Iris pigment epithelial cell (primary cell): ENCODE results near the gene LTO1.

ENCODE experiments used
- DNase-seq: peaks from one replicate; pipeline ENCODE4 v3.0.0-alpha.2; 2011; ENCODE audit warnings: low read depth

Gene LTO1

GRCh38 chr11:69674886-69675714 is at the start of gene LTO1:
TSS of gene LTO1 (minus strand) at chr11:69675353. CDS start at chr11:69675239, 114 bp downstream.
- peak; percentile 95 for DNase-seq

GRCh38 chr11:69721745-69722144 is 46.6 kb upstream of the LTO1 start:
- DNase-seq: no peak

GRCh38 chr11:69721106-69721505 is 46.0 kb upstream of the LTO1 start:
- no peak for DNase-seq

- no peak for DNase-seq
Measured at GRCh38 chr11:69718912-69719311, 43.8 kb upstream of the LTO1 start.

- peak; percentile 31 for DNase-seq
Measured at GRCh38 chr11:69718147-69718546, 43.0 kb upstream of the LTO1 start.

- no peak for DNase-seq
Measured at GRCh38 chr11:69716891-69717747, 42.0 kb upstream of the LTO1 start.

- DNase-seq: no peak
Measured at GRCh38 chr11:69716099-69716498, 40.9 kb upstream of the LTO1 start.

- no peak for DNase-seq
Measured at GRCh38 chr11:69715446-69715845, 40.3 kb upstream of the LTO1 start.

GRCh38 chr11:69711822-69712801 is 37.0 kb upstream of the LTO1 start:
- no peak for DNase-seq

GRCh38 chr11:69708736-69709401 is 33.7 kb upstream of the LTO1 start:
- DNase-seq: no peak

- DNase-seq: no peak
Measured at GRCh38 chr11:69707176-69707575, 32.0 kb upstream of the LTO1 start.

GRCh38 chr11:69705901-69706787 is 31.0 kb upstream of the LTO1 start:
- no peak for DNase-seq

- no peak for DNase-seq
Measured at GRCh38 chr11:69705351-69705811, 30.2 kb upstream of the LTO1 start.

- peak; percentile 25 for DNase-seq
Measured at GRCh38 chr11:69704508-69705253, 29.5 kb upstream of the LTO1 start.

- no peak for DNase-seq
Measured at GRCh38 chr11:69703768-69704507, 28.8 kb upstream of the LTO1 start, which contains the start of gene FGF19. TSS of gene FGF19 (minus strand) at chr11:69704022. CDS start at chr11:69703876, 146 bp downstream.

- no peak for DNase-seq
Measured at GRCh38 chr11:69703453-69703767, 28.3 kb upstream of the LTO1 start.

GRCh38 chr11:69702769-69703452 is 27.8 kb upstream of the LTO1 start:
- DNase-seq: no peak

GRCh38 chr11:69702239-69702691 is 27.1 kb upstream of the LTO1 start:
- no peak for DNase-seq
